Activated CD8-positive, alpha-beta memory T cell treated with anti-CD3 and anti-CD28 coated beads, Interleukin-2, amount 50 U/mL, for 4 hours (primary cell): Measurements from ENCODE around the gene RIMBP3B.
"Not testable (repeated sequence)": the region's sequence is repeated elsewhere in the genome, so short reads cannot be mapped to it uniquely, and the experiment has no call there.

Source experiments
- DNase-seq: peaks from one replicate; pipeline ENCODE4 v3.0.0-alpha.2; 2020

The RIMBP3B gene, protein sequence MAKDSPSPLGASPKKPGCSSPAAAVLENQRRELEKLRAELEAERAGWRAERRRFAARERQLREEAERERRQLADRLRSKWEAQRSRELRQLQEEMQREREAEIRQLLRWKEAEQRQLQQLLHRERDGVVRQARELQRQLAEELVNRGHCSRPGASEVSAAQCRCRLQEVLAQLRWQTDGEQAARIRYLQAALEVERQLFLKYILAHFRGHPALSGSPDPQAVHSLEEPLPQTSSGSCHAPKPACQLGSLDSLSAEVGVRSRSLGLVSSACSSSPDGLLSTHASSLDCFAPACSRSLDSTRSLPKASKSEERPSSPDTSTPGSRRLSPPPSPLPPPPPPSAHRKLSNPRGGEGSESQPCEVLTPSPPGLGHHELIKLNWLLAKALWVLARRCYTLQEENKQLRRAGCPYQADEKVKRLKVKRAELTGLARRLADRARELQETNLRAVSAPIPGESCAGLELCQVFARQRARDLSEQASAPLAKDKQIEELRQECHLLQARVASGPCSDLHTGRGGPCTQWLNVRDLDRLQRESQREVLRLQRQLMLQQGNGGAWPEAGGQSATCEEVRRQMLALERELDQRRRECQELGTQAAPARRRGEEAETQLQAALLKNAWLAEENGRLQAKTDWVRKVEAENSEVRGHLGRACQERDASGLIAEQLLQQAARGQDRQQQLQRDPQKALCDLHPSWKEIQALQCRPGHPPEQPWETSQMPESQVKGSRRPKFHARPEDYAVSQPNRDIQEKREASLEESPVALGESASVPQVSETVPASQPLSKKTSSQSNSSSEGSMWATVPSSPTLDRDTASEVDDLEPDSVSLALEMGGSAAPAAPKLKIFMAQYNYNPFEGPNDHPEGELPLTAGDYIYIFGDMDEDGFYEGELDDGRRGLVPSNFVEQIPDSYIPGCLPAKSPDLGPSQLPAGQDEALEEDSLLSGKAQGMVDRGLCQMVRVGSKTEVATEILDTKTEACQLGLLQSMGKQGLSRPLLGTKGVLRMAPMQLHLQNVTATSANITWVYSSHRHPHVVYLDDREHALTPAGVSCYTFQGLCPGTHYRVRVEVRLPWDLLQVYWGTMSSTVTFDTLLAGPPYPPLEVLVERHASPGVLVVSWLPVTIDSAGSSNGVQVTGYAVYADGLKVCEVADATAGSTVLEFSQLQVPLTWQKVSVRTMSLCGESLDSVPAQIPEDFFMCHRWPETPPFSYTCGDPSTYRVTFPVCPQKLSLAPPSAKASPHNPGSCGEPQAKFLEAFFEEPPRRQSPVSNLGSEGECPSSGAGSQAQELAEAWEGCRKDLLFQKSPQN (N-terminal part only)

DNA sequence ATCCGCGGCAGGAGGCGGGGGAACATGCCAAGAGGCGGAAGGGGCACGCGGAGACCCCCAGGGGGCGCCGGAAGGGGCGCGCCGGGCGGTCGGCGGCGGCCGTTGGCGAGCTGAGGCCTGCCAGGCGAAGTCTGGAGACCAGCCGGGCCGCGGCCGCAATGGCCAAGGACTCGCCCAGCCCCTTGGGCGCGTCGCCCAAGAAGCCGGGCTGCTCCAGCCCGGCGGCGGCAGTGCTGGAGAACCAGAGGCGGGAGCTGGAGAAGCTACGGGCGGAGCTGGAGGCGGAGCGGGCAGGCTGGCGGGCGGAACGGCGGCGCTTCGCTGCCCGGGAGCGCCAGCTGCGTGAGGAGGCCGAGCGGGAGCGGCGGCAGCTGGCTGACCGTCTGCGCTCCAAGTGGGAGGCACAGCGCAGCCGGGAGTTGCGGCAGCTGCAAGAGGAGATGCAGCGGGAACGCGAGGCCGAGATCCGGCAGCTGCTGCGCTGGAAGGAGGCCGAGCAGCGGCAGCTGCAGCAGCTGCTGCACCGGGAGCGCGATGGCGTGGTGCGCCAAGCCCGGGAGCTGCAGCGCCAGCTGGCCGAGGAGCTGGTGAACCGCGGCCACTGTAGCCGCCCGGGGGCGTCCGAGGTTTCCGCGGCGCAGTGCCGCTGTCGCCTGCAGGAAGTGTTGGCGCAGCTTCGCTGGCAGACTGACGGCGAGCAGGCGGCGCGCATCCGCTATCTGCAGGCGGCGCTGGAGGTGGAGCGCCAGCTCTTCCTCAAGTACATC lies at the start of gene RIMBP3B:
Gene RIMBP3B, plus strand, starts transcription at position 51 of the 767 bp plus-strand sequence. Its CDS starts 108 bp downstream, at position 159.
- DNase-seq = not testable (repeated sequence)

DNA sequence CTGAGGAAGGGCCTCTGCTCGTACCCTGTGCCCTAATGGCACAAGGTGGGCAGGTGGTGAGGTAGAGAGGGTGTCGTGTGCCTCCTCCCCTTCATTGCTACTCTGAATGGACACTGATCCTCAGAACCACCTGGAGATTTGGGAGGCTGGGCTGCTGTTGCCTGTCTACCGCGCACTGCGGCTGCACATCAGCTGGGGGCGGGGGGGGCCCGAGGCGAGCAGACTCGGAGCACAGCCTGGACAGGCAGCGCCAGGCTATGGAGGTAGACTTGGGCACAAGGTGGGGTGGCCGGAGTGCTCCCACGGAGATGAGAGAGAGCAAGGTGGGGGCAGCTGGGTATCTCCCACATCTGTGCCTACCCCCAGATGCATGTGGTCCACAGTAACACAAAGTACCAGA lies 26.0 kb upstream of the RIMBP3B start:
- DNase-seq = not testable (repeated sequence)

DNA sequence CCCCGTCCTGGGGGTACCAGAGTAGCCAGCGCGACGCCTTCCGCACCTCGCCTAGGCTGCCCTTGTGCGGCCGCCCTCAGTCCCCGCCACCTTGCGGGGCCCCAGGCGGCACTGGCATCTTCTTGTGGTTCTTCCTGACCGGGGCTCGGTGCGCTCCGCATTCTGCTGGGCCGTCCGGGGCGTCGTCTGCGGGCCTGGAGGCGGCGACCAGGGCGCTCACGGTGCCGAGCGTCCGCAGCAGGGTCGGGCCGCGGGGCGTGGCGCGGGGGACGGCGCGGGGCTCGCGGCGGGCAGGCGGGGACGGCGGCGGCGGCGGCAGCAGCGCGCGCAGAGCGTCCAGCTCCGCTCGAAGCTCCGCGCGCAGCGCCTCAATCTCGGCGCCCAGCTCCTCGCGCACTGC lies 23.0 kb upstream of the RIMBP3B start:
- not testable (repeated sequence) for DNase-seq

DNA sequence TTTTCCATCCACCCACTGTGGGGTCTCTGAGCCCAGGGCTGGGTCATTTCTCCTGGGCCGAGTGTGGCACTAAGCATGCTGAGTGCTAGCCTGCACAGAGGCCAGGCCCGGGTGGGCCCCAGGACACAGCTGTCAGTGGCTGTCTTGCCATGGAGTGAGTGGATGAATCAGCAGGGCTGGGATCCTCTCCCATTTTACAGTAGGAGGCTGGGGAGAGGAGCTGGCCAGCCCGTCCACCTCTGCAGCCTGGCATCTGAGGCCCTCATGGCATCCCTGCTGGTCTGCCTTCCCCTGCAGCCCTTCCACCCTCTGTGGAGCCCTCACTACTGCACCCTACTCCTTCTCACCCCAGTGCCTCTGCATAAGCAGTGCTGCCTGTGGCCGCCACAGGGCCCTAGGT lies 21.1 kb upstream of the RIMBP3B start:
- not testable (repeated sequence) for DNase-seq

DNA sequence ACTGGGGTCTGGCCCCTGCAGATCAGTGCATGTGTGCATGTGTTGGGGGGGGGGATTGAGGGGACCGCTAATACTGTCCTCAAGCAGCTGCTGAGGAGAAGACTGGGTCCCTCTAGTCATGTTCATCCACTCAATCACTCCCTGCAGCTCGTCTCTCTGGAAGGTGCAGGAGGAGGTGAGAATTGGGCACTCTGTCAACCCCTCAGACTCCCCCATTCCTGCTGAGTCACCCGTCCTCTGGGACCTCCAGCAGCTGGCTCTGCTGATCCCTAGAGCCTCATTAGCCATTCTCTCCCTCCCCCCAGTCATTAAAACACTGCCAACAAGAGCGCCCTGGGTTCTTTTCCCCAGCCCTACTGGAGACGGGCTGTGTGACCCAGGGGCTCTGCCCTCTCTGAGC lies 20.5 kb upstream of the RIMBP3B start:
- DNase-seq = not testable (repeated sequence)

- DNase-seq = not testable (repeated sequence)
These were observed 19.7 kb upstream of the RIMBP3B start for GRCh38 chr22:21363803-21364202.

- DNase-seq = not testable (repeated sequence)
These were observed 19.2 kb upstream of the RIMBP3B start for GRCh38 chr22:21364362-21364761.

GRCh38 chr22:21365337-21365736 lies 18.2 kb upstream of the RIMBP3B start:
- not testable (repeated sequence) for DNase-seq

- DNase-seq = not testable (repeated sequence)
These were observed 14.8 kb upstream of the RIMBP3B start for GRCh38 chr22:21368603-21369310.

DNA sequence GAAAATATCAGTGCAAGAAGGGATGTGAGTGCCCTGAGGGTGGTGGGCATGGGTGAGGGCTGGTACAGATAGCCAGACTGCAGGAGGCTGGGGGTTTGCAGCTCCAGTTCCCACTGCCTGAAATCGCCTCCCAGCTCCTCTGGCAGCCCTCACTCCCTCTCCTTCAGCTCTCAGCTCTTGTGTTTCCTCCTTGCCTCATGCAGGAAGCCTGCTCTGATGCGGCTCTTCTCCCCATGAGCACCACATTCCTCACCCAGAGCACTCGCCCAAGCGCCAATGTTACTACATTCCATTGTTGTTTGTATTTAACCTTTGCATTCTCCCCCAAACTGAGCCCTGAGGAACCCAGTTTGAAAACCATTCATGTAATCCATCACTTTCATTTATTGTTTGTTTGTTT lies 7.7 kb upstream of the RIMBP3B start:
- not testable (repeated sequence) for DNase-seq

- DNase-seq = not testable (repeated sequence)
These were observed 1.2 kb downstream of the RIMBP3B start for GRCh38 chr22:21384468-21385357.

DNA sequence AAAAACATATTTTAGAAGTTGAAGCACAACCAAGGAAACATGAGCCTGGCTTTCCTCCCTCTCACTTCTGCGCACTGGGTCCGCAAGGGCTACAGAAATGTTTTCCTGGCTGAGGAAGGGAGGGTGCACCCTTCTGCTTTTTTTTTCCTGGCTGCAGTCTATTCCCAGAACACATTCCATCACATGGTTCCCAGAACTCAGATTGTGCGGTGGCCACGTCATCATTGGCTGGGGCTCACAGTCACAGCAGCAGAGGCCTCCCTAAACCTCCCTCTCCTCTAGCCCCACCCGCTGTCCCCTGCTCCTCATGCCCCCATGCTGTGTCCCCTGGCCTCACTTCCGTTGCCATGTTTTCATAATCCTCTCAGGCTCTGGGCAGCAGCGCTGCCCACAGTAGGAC lies 5.9 kb downstream of the RIMBP3B start:
- DNase-seq = not testable (repeated sequence)

DNA sequence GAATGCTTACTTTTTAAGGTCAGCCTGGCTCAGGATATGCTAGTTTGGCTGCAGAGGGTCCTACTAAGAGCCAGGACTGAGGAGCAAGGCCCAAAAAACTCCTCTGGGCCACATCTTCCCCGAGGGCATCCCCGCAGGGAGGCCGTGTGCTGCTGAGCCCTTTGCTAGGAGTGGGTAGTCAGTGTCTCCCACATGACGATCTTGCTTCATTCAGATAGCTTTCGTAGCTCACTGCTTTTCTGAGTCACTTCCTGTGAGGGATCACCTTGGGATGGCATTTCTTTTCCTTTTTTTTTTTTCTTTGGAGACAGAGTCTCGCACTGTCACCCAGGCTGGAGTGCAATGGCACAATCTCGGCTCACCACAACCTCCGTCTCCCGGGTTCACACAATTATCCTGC lies 6.5 kb downstream of the RIMBP3B start:
- DNase-seq = not testable (repeated sequence)

GRCh38 chr22:21394613-21395012 lies 11.1 kb downstream of the RIMBP3B start:
- not testable (repeated sequence) for DNase-seq

- DNase-seq = not testable (repeated sequence)
These were observed 17.8 kb downstream of the RIMBP3B start for GRCh38 chr22:21401197-21401969.

GRCh38 chr22:21402763-21403314 lies 19.3 kb downstream of the RIMBP3B start:
- DNase-seq = not testable (repeated sequence)

DNA sequence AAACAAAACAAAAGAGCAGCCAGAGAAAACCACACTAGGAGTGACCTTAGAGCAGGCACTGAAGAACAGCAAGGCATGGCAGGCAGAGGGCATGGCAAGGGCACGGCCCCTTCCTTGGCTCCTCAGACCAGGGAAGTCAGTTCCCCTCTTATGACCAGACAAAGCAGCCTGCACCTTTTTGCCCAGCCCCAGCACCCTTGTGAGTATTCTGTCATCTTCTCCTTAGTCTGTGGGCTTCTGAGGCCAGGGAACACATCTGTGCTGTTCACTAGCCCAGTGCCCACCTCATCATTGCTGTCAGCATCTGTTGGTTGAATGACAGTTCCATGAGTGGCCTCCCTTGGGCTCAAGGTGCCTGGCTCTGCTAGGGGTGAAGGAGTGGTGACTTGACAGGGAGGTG lies 23.6 kb downstream of the RIMBP3B start:
- not testable (repeated sequence) for DNase-seq

DNA sequence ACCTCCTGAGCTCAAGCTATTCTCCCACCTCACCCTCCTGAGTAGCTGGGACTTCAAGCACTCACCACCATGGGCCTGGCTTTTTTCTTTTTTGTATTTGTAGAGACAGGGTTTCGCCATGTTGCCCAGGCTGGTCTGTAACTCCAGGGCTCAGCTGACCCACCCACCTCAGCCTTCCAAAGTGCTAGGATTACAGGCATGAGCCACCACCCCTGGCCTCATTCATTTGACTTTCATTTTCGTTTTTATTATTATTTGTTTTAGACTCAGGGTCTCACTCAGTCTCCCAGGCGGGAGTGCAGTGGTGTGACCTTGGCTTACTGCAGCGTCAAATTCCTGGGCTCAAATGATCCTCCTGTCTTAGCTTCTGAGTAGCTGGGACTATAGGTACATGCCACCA lies 24.2 kb downstream of the RIMBP3B start:
- DNase-seq = not testable (repeated sequence)

- DNase-seq = not testable (repeated sequence)
These were observed 32.8 kb downstream of the RIMBP3B start for GRCh38 chr22:21416375-21416774.
